AG09319 (cell line): Measurements from ENCODE around the gene KIF26B.

Experiments
- DNase-seq: peaks from one replicate; pipeline ENCODE4 v3.0.0-alpha.2; 2010; ENCODE audit warnings: low read depth; ENCODE audit errors: extremely low read depth
- TF ChIP-seq, protein P1 (sequence below): IDR thresholded peaks from 2 replicates; pipeline ENCODE4 v1.5.1; 2011; ENCODE audit warnings: low read depth, mild to moderate bottlenecking, inconsistent platforms, low read length, moderate library complexity

KIF26B gene

DNA sequence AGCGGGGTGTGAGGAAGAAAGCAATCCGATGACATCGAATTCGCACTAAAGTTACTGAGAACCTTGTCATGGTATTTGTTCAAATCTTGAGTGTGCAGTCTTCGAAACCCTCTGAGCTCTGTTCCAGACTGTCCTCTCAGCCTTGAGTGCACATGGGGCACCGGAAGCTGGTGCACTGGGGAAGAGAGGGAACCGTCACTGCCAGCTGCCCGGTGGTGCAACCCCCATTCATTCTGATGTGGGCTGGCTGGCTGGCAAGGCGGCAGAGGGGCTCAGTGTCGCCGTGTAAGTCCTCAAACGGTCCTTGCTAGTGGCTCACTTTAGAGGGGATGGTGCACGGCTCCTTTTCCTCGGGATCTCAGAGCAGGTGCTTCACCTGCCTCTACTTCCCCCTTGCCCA lies 137.4 kb downstream of the KIF26B start:
- DNase-seq, result no peak
- TF ChIP-seq, protein P1, sequence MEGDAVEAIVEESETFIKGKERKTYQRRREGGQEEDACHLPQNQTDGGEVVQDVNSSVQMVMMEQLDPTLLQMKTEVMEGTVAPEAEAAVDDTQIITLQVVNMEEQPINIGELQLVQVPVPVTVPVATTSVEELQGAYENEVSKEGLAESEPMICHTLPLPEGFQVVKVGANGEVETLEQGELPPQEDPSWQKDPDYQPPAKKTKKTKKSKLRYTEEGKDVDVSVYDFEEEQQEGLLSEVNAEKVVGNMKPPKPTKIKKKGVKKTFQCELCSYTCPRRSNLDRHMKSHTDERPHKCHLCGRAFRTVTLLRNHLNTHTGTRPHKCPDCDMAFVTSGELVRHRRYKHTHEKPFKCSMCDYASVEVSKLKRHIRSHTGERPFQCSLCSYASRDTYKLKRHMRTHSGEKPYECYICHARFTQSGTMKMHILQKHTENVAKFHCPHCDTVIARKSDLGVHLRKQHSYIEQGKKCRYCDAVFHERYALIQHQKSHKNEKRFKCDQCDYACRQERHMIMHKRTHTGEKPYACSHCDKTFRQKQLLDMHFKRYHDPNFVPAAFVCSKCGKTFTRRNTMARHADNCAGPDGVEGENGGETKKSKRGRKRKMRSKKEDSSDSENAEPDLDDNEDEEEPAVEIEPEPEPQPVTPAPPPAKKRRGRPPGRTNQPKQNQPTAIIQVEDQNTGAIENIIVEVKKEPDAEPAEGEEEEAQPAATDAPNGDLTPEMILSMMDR, result no peak

DNA sequence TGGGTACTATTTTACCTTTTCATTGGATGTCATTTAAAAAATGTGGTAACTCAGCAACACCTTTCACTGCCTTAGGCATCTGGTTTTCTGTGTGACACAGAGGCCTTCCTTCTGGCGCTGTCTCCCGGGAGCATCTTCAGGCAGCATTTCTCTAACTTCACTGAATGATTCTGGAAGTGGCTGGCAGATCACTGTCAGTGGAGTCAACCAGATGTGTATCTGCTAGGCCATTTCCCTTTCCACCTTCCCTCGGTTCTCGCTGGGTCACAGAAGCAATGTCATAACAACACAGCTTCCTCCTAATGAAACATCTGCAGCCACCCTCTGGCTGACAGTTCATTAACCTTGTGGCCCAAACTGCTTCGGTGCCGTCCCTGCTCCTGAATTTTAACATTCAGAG lies 137.8 kb downstream of the KIF26B start:
- TF ChIP-seq, protein P1, result no peak

DNA sequence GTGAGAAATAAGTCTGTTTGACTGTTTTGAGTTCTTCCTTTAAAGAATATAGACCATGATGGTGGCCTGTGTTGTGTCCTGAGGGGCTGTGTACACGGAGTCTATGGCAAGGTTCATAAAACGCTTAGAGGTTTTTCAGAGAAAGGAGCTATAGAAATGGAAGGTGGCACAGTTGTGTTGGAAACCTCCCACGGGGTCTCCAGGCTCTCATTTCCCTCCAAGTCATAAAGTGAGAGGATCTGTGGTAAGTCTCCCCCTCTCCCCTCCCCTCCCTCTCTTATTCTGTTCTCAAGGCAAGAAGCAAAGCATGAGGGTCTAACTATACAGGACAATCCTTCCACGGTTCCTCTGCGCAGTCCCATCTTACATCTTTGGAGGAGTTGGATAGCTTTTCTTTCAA lies 139.2 kb downstream of the KIF26B start:
- TF ChIP-seq, protein P1, result no peak
- DNase-seq, result no peak

More for the DNA sequence above, 137.8 kb downstream of the KIF26B start:
- no peak for DNase-seq

- DNase-seq, result peak; percentile 60
- TF ChIP-seq, protein P1, result no peak
Observed at GRCh38 chr1:245298781-245299180, 144.0 kb downstream of the KIF26B start.

GRCh38 chr1:245301162-245301580 lies 146.4 kb downstream of the KIF26B start:
- DNase-seq, result peak; percentile 43
- TF ChIP-seq, protein P1, result no peak

DNA sequence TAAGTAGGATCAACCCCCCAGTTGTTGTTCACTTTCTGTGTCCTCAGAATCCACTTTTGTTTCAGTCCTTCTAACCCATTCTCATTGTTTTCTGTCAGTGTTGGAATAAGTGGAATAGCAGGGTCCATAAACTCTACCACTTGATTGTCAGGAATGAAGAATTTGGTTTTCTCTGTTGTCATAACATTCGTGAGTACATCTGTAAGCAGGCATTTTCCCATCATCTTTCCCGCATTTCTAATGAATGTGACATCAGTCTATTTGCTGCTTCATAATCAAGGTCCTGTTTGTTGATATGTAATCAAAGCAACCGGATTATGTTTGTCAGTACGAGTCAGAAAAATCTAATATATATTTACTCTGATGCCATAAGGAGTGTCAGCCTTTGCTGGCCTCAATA lies 147.1 kb downstream of the KIF26B start:
- DNase-seq, result peak; percentile 35
- TF ChIP-seq, protein P1, result no peak

- TF ChIP-seq, protein P1, result no peak
- DNase-seq, result no peak
Observed at GRCh38 chr1:245304698-245305097, 149.9 kb downstream of the KIF26B start.

DNA sequence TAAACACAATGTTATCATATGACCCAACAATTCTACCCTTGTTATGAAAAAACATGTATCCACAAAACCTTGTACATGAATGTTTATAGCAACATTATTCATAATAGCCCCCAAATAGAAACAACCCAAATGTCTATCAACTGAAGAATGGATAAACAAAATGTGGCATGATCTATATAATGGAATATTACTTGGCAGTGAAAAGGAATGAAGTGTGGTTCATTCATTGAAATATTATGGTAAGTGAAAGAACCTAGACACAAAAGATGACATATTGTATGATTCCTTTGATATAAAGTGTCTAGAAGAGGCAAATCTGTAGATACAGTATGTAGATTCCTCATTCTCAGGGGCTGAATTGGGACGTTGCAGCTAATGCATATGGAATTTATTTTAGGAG lies 151.2 kb downstream of the KIF26B start:
- no peak for DNase-seq
- TF ChIP-seq, protein P1, result no peak
